SK-N-SH (cell line): ENCODE results near the gene COPS3. TPM values are rescaled to one million over a fixed set of nuclear protein-coding genes. Genes with fewer than 3 reads are reported as not detected.

Source experiments
- CTCF ChIA-PET: fragments of 300-600, 350-600 bp; formaldehyde crosslinking; extraction: SDS; loops from one replicate; lab custom pipeline; 2021; lab: Yijun Ruan, JAX
- POLR2A ChIA-PET: fragments of 350-600 bp; sonication (Branson Sonifier 250); formaldehyde crosslinking; extraction: SDS; loops from one replicate; lab custom pipeline; 2020; ENCODE audit warnings: antibody characterized with exemption, inconsistent platforms; lab: Yijun Ruan, JAX
- DNase-seq: peaks from one replicate; pipeline ENCODE4 v3.0.0; 2012
- H2AFZ ChIP-seq: fragments of 200-600 bp; sonication (generic); 2 replicates; pipeline ENCODE4 v1.8.1; 2016; ENCODE audit warnings: antibody characterized with exemption, mild to moderate bottlenecking, low read depth
- H3F3A ChIP-seq: fragments of 200-600 bp; sonication (generic); replicated peaks from 2 replicates; pipeline ENCODE3; 2016; ENCODE audit warnings: antibody characterized with exemption, mild to moderate bottlenecking; ENCODE audit not compliant: insufficient read depth
- H3K27ac ChIP-seq, 2 experiments: fragments of 200-500 bp in 1 of 2; fragments of 200-600 bp in 1 of 2; sonication (Bioruptor generic) in 1 of 2; sonication (generic), shearing (Covaris generic) in 1 of 2; 2 replicates each; pipeline versions ENCODE4 v1.5.1 to v1.6.1; 2014 to 2016; ENCODE audit warnings: low read depth in 2 of 2, inconsistent platforms in 1 of 2, low read length in 1 of 2, mild to moderate bottlenecking in 1 of 2, mixed read lengths in 1 of 2
- H3K27me3 ChIP-seq: fragments of 200-600 bp; sonication (generic), shearing (Covaris generic); 2 replicates; pipeline ENCODE4 v1.6.1; 2016; ENCODE audit warnings: mixed run types; ENCODE audit not compliant: insufficient read depth
- H3K36me3 ChIP-seq, 2 experiments: fragments of 200-500 bp in 1 of 2; fragments of 200-600 bp in 1 of 2; sonication (Bioruptor generic) in 1 of 2; sonication (generic) in 1 of 2; replicated peaks in 1 of 2; 2 replicates each; pipeline versions ENCODE3 to v1.5.1; 2014 to 2016; ENCODE audit warnings: low read length in 1 of 2, mild to moderate bottlenecking in 1 of 2; ENCODE audit not compliant: insufficient read depth in 2 of 2, control insufficient read depth in 1 of 2
- H3K4me1 ChIP-seq, 2 experiments: fragments of 200-500 bp in 1 of 2; fragments of 200-600 bp in 1 of 2; sonication (Bioruptor generic) in 1 of 2; sonication (generic), shearing (Covaris generic) in 1 of 2; 2 replicates each; pipeline versions ENCODE4 v1.5.1 to v1.6.1; 2014 to 2016; ENCODE audit warnings: low read depth in 1 of 2, low read length in 1 of 2, mixed run types in 1 of 2; ENCODE audit not compliant: insufficient read depth in 2 of 2, control insufficient read depth in 1 of 2
- H3K4me2 ChIP-seq: fragments of 200-600 bp; sonication (generic), shearing (Covaris generic); 2 replicates; pipeline ENCODE4 v1.6.1; 2017; ENCODE audit warnings: mixed run types
- H3K4me3 ChIP-seq, 2 experiments: fragments of 200-500 bp in 1 of 2; fragments of 200-600 bp in 1 of 2; sonication (Bioruptor generic) in 1 of 2; sonication (generic), shearing (Covaris generic) in 1 of 2; 2 replicates each; pipeline versions ENCODE4 v1.5.1 to v1.8.1; 2014 to 2016; ENCODE audit warnings: low read depth in 2 of 2, inconsistent platforms in 1 of 2, low read length in 1 of 2, mild to moderate bottlenecking in 1 of 2, mixed read lengths in 1 of 2, moderate library complexity in 1 of 2
- H3K79me2 ChIP-seq: fragments of 200-600 bp; sonication (generic); 2 replicates; pipeline ENCODE4 v1.8.1; 2017; ENCODE audit warnings: mild to moderate bottlenecking; ENCODE audit not compliant: insufficient read depth
- H3K9ac ChIP-seq: fragments of 200-600 bp; sonication (generic); 2 replicates; pipeline ENCODE4 v1.6.1; 2017; ENCODE audit warnings: mixed run types
- H3K9me2 ChIP-seq: fragments of 200-600 bp; sonication (generic); 2 replicates; pipeline ENCODE4 v1.6.1; 2017; ENCODE audit warnings: mixed run types
- H3K9me3 ChIP-seq: fragments of 200-600 bp; sonication (generic); 2 replicates; pipeline ENCODE4 v1.6.1; 2017; ENCODE audit warnings: mixed run types, mild to moderate bottlenecking, moderate library complexity
- H4K20me1 ChIP-seq: fragments of 200-600 bp; sonication (generic); 2 replicates; pipeline ENCODE4 v1.6.1; 2017; ENCODE audit warnings: mild to moderate bottlenecking, mixed run types; ENCODE audit not compliant: insufficient read depth
- CHD2 ChIP-seq: fragments of 150-350 bp; IDR thresholded peaks from 2 replicates; pipeline ENCODE4 v1.6.1; 2018; ENCODE audit warnings: low read length; ENCODE audit not compliant: partially characterized antibody
- ELF1 ChIP-seq: IDR thresholded peaks from 2 replicates; pipeline ENCODE4 v1.4.0; 2012
- GABPA ChIP-seq: IDR thresholded peaks from 2 replicates; pipeline ENCODE4 v1.4.0; 2012; ENCODE audit warnings: low read depth, mild to moderate bottlenecking
- GATA2 ChIP-seq: sonication (generic); formaldehyde crosslinking; IDR thresholded peaks from 2 replicates; pipeline ENCODE4 v1.5.0; 2020; ENCODE audit warnings: mild to moderate bottlenecking, missing genetic modification reagents
- MAX ChIP-seq: IDR thresholded peaks from 2 replicates; pipeline ENCODE4 v1.4.0; 2012; ENCODE audit warnings: low read depth
- MXI1 ChIP-seq: IDR thresholded peaks from 2 replicates; pipeline ENCODE4 v1.6.1; 2012; ENCODE audit warnings: mild to moderate bottlenecking, low read depth, low read length, improper control_type of control experiment
- NFIC ChIP-seq: IDR thresholded peaks from 2 replicates; pipeline ENCODE4 v1.4.0; 2012; ENCODE audit warnings: borderline replicate concordance
- NRF1 ChIP-seq: IDR thresholded peaks from 2 replicates; pipeline ENCODE4 v1.6.1; 2012; ENCODE audit warnings: low read depth, mild to moderate bottlenecking, low read length
- PBX3 ChIP-seq: IDR thresholded peaks from 2 replicates; pipeline ENCODE4; 2012
- RFX5 ChIP-seq: IDR thresholded peaks from 2 replicates; pipeline ENCODE4 v1.6.1; 2012; ENCODE audit warnings: mild to moderate bottlenecking, improper control_type of control experiment, low read length
- RXRA ChIP-seq: IDR thresholded peaks from 2 replicates; pipeline ENCODE4 v1.4.0; 2012; ENCODE audit warnings: low read depth, mild to moderate bottlenecking, borderline replicate concordance
- USF1 ChIP-seq: IDR thresholded peaks from 2 replicates; pipeline ENCODE4 v1.4.0; 2012; ENCODE audit warnings: low read depth, borderline replicate concordance
- USF2 ChIP-seq: fragments of 150-350 bp; IDR thresholded peaks from 2 replicates; pipeline ENCODE4 v1.6.1; 2017; ENCODE audit warnings: antibody characterized with exemption, low read length, low read depth, borderline replicate concordance
- YY1 ChIP-seq: IDR thresholded peaks from 2 replicates; pipeline ENCODE4 v1.4.0; 2012; ENCODE audit warnings: low read depth, mild to moderate bottlenecking
- WGBS: methylation state at CpG from one replicate; pipeline ENCODE4 v1.1.6; 2017; ENCODE audit warnings: low lambda C conversion rate; 5-methylcytosine and 5-hydroxymethylcytosine counted together
- polyA plus RNA-seq, 3 experiments: library from polyadenylated mRNA; depleted of rRNA; stranded (reverse); fragments of >200 nt; gene quantifications; 2 replicates each; pipeline ENCODE4 v1.2.3, GENCODE V29; 2012

The COPS3 gene
- polyA plus RNA-seq, 1 of the 3 experiments (the other 2 are of a cell fraction): 64.8 TPM

- H3K36me3 ChIP-seq: peaks cover 0 to 2% of the 10 kb centered on the region in 2 experiments
- ChIA-PET CTCF (interaction anchor here (1.5 kb wide), 1 partner anchor 15 kb away, joined by 3 read pairs; no protein-coding TSS in a partner anchor), POLR2A (interaction anchor here (1.0 to 1.9 kb wide), 2 partner anchors 8 to 31 kb away, joined by 3 to 5 read pairs; partner anchors contain the start of gene FLCN)
- peak within 1 kb of the TSS; percentile 76 for H3K9ac ChIP-seq
- peaks cover 17% of the 10 kb centered on the region for H3F3A ChIP-seq
- peak within 1 kb of the TSS; percentile 87 for H2AFZ ChIP-seq
- H3K9me2 ChIP-seq: no peaks in the 10 kb centered on the region
- no peaks in the 10 kb centered on the region for H4K20me1 ChIP-seq
- peak within 1 kb of the TSS; percentile 99 for H3K4me2 ChIP-seq
- peaks cover 20 to 29% of the 10 kb centered on the region in 2 experiments; a peak in 3 of 4 replicates for H3K4me1 ChIP-seq
- H3K9me3 ChIP-seq: no peaks in the 10 kb centered on the region
- DNase-seq: peak; percentile 96
- 38% methylated on average over 22 of the region's 78 CpGs for WGBS
- H3K27me3 ChIP-seq: no peaks in the 10 kb centered on the region
- peaks cover 12% of the 10 kb centered on the region; the same call in 1 of the 2 replicates for H3K79me2 ChIP-seq
- peak within 1 kb of the TSS in 1 of 2 experiments; percentile 40; a peak in 3 of 4 replicates for H3K27ac ChIP-seq
- H3K4me3 ChIP-seq: peak within 1 kb of the TSS; percentile 57 to 65
- TF ChIP-seq NRF1: peak; percentile 53; the same call in 1 of the 2 replicates
- no peak for TF ChIP-seq YY1
- TF ChIP-seq USF1: peak; percentile 91
- TF ChIP-seq GATA2 (CRISPR knock-in tag): no peak
- no peak for TF ChIP-seq RXRA
- no peak for TF ChIP-seq RFX5
- peak; percentile 88 for TF ChIP-seq NFIC
- TF ChIP-seq MAX: peak; percentile 96
- peak; percentile 93 for TF ChIP-seq MXI1
- TF ChIP-seq CHD2: peak; percentile 40
- no peak for TF ChIP-seq GABPA
- 0 out of 2 replicates have a peak, but pooled peaks have one; percentile 11 for TF ChIP-seq PBX3
- TF ChIP-seq ELF1: no peak
- TF ChIP-seq USF2: peak; percentile 75
These were observed 74.7 kb downstream of the COPS3 start, which contains the start of gene PLD6 for GRCh38 chr17:17206124-17206912. PLD6 (minus strand) TSS chr17:17206333; CDS start chr17:17206286, 47 bp downstream.
